Cardiac septum (tissue), 1 donor: ENCODE results near the gene RAVER2. TPM values are rescaled to one million over a fixed set of nuclear protein-coding genes. Genes with fewer than 3 reads are reported as not detected.

Experiments used
- DNase-seq: peaks from one replicate; pipeline ENCODE4 v3.0.0-alpha.2; 2020; ENCODE audit warnings: low spot score
- intact Hi-C: fragments of 100-400 bp; cut with DNase I; formaldehyde crosslinking; loops from one replicate; pipeline ENCODE4 v1.14.0; 2022
- total RNA-seq: library from RNA; stranded (reverse); fragmentation: NEBNext Ultra II Directional; extraction: Animal tissue kit (Norgen Biotek cat#: 25700); gene quantifications from one replicate; pipeline ENCODE4 v1.2.1, GENCODE V29; 2021
- donor health status: DM: no; HTN: no; CAD: no.

RAVER2 gene
- total RNA-seq, 1 donor from 2014 or later, result 12.2 TPM

- DNase-seq, result peak; percentile 87
- intact Hi-C loops, result no loop called here
Measured at GRCh38 chr1:64864018-64864940, 119.4 kb downstream of the RAVER2 start.

GRCh38 chr1:64865105-64865757 lies 120.4 kb downstream of the RAVER2 start:
- no peak for DNase-seq
- intact Hi-C loops, result no loop called here

GRCh38 chr1:64866689-64867088 lies 121.8 kb downstream of the RAVER2 start:
- intact Hi-C loops, result no loop called here
- DNase-seq, result no peak

- intact Hi-C loops, result no loop called here
- DNase-seq, result no peak
Measured at GRCh38 chr1:64867266-64867665, 122.4 kb downstream of the RAVER2 start.

GRCh38 chr1:64871256-64871655 lies 126.4 kb downstream of the RAVER2 start:
- intact Hi-C loops, result no loop called here
- no peak for DNase-seq

GRCh38 chr1:64872067-64872466 lies 127.2 kb downstream of the RAVER2 start:
- no peak for DNase-seq
- intact Hi-C loops, result no loop called here

- intact Hi-C loops, result no loop called here
- no peak for DNase-seq
Measured at GRCh38 chr1:64873576-64873975, 128.7 kb downstream of the RAVER2 start.

GRCh38 chr1:64874666-64875065 lies 129.8 kb downstream of the RAVER2 start:
- intact Hi-C loops, result no loop called here
- no peak for DNase-seq

- DNase-seq, result no peak
- intact Hi-C loops, result no loop called here
Measured at GRCh38 chr1:64875101-64875500, 130.2 kb downstream of the RAVER2 start.

- no peak for DNase-seq
- intact Hi-C loops, result no loop called here
Measured at GRCh38 chr1:64875606-64876005, 130.7 kb downstream of the RAVER2 start.

- DNase-seq, result no peak
- intact Hi-C loops, result no loop called here
Measured at GRCh38 chr1:64877151-64877550, 132.3 kb downstream of the RAVER2 start.

GRCh38 chr1:64877598-64877997 lies 132.7 kb downstream of the RAVER2 start:
- DNase-seq, result no peak
- intact Hi-C loops, result no loop called here

GRCh38 chr1:64878090-64878489 lies 133.2 kb downstream of the RAVER2 start:
- intact Hi-C loops, result no loop called here

GRCh38 chr1:64878931-64879611 lies 134.2 kb downstream of the RAVER2 start:
- DNase-seq, result no peak
- intact Hi-C loops, result no loop called here

More at GRCh38 chr1:64878090-64878489, 133.2 kb downstream of the RAVER2 start:
- no peak for DNase-seq

- DNase-seq, result no peak
- intact Hi-C loops, result no loop called here
Measured at GRCh38 chr1:64880449-64880848, 135.6 kb downstream of the RAVER2 start.

- DNase-seq, result no peak
- intact Hi-C loops, result no loop called here
Measured at GRCh38 chr1:64881281-64881680, 136.4 kb downstream of the RAVER2 start.
